Motor neuron (in vitro differentiated cells): Measurements from ENCODE around the gene MAP3K7CL. TPM values are rescaled to one million over a fixed set of nuclear protein-coding genes. Genes with fewer than 3 reads are reported as not detected.
"Not testable (repeated sequence)": the region's sequence is repeated elsewhere in the genome, so short reads cannot be mapped to it uniquely, and the experiment has no call there.

ENCODE experiments used
- ATAC-seq, 8 experiments: fragments of 200-7000 bp; cut with Tn5 transposase; replicated peaks in 6 of 8; 2 replicates each; pipeline ENCODE4 v1.8.0; 2021; ENCODE audit warnings: mild to moderate bottlenecking in 8 of 8, moderate library complexity in 8 of 8
- H3K27ac ChIP-seq, 2 donors: fragments of 250-450 bp; sonication (Bioruptor Pico); 2 replicates each; pipeline ENCODE4 v1.9.0; 2021; ENCODE audit warnings: antibody characterized with exemption in 2 of 2, mild to moderate bottlenecking in 2 of 2, moderate library complexity in 1 of 2
- H3K4me1 ChIP-seq, 2 donors: fragments of 250-450 bp; sonication (Bioruptor Pico); replicated peaks in 1 of 2; 2 replicates each; pipeline ENCODE4 v1.6.1; 2021; ENCODE audit warnings: antibody characterized with exemption in 2 of 2, mild to moderate bottlenecking in 2 of 2, moderate library complexity in 1 of 2
- H3K4me3 ChIP-seq, 5 donors: fragments of 250-450 bp; sonication (Bioruptor Pico); 2 replicates each; pipeline ENCODE4 v1.9.0; 2021; ENCODE audit warnings: antibody characterized with exemption in 5 of 5, mild to moderate bottlenecking in 5 of 5, moderate library complexity in 4 of 5
- WGBS, 10 experiments: fragments of 450-650 bp; shearing (Covaris generic); methylation state at CpG; one replicate each; pipeline ENCODE4 v1.0.0; 2022; 5-methylcytosine and 5-hydroxymethylcytosine counted together
- in situ Hi-C, 9 experiments: fragments of 400-800 bp; cut with MboI; loops; one replicate each; pipeline ENCODE4 v1.15.0; 2021; ENCODE audit warnings: low sequenced_read_pairs in 9 of 9, low pct_unique_long_range_greater_than_20kb in 2 of 9; ENCODE audit not compliant: unreplicated experiment in 9 of 9
- total RNA-seq, 8 experiments: library from RNA; unstranded; fragments of 300-600 nt; gene quantifications; 2 replicates each; pipeline versions ENCODE4 v1.2.3 to v1.2.4, GENCODE V29; 2022

Gene MAP3K7CL
- total RNA-seq, 8 experiments from 2014 or later, result 0.05 to 28.1 (median 0.63) TPM

DNA sequence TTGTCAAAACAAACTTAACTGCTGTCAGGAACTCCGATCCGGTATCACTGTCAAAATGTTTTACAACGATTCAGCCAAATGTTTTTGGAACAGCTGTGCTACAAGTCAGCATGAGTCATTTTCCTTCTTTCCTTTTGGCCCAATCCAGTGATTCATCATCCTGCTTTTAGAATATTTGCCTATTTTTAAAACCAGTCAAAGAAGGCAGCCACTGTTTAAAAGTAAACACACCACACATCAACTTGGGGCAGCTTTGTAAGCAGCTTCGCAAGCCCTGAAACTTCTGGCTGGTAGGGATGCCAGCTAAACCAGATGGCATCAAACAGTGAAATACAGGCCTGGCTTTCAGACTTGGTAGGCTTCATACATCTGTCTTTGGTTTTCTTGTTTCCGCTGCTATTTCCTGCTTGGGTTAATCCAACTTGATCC is 14.9 kb downstream of the MAP3K7CL start:
- 3 to 100% (median 80%) methylated on average over 1 to 5 of the region's 5 CpGs; no CpG with 5 or more reads in 1 of the 10 experiments for WGBS, 10 experiments
- H3K4me3 ChIP-seq, result no peak overlapping the region
- in situ Hi-C loops, result no loop called here
- no peaks in the 10 kb centered on the region for H3K4me1 ChIP-seq
- ATAC-seq, result peak in 2 of 8 experiments; percentile 89 to 90
- H3K27ac ChIP-seq, result no peak overlapping the region

DNA sequence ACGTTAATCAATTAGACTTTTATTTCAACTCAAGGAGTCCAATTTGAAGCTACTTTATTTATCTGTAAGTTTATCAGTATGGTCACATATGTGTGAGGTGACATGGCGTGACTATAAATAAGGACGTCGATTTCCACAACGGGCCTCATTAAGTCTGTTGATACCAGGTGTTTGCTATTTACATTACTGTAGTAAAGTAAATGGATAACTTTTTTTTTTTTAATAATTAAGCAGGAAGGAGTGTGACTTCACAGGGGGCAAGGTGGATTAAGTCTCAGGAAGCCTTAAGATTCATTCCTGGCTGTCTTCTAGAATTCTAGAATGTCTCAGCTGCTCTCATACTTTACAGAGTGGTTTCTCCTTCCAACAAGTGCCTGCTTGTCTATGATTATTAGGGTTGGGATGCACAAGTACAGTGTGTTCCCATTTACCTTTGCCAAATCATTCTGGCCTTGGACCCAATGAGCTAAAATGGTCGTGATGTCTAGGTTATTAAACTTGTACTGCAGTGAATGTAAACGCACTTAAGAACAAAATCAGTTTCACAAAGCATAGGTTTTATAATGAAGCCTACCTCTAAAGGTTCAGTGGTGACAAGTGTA is 15.5 kb downstream of the MAP3K7CL start:
- H3K27ac ChIP-seq, result no peak overlapping the region
- WGBS, 10 experiments, result 24 to 90% (median 76%) methylated on average over 2 to 7 of the region's 7 CpGs

DNA sequence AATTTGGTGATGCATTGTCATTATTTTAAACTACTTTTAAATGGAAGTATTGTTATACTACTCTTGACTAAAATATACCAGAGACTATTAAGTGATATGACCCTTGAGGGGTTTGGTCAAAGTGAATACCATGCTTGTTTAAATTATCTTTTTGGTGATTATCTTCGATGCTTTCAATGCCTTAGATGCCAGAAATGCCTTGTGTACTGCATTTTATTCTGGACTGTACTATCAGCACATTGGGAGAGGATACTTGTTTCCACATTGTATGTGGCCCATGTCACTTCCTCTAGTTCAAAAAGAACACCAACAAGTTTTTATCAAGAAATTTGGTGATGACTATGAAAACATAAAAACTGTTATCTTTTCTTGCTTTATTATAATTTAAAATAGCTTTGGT is 16.3 kb downstream of the MAP3K7CL start:
- 0 to 100% (median 67%) methylated on average over 1 of the region's 1 CpG; no CpG with 5 or more reads in 3 of the 10 experiments for WGBS, 10 experiments
- H3K4me3 ChIP-seq, result no peak overlapping the region
- no peak overlapping the region for H3K27ac ChIP-seq
- no peaks in the 10 kb centered on the region for H3K4me1 ChIP-seq
- no peak for ATAC-seq
- in situ Hi-C loops, result no loop called here

More for the DNA sequence above, 15.5 kb downstream of the MAP3K7CL start:
- in situ Hi-C loops, result no loop called here
- no peaks in the 10 kb centered on the region for H3K4me1 ChIP-seq
- no peak overlapping the region for H3K4me3 ChIP-seq
- no peak for ATAC-seq

DNA sequence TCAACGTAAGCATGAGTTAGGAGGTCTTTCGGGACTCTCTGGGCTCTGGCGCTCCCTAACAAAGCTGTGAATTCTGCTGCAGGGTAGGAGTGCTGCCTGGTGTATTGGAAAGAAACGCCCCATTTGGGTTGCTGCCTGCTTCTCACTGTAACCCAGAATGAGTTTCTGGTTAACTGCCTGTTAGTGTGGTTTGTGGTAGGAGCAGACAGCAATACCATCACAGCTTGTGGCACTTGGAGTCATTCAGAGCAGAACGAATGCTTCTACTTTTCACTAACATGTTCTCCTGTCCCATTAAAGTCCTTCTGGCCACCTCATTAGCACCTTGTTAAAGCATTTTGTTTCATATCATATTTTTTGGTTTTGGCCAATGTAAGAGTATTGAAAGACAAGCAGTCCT is 18.1 kb downstream of the MAP3K7CL start:
- WGBS, 10 experiments, result 22 to 85% (median 75%) methylated on average over 2 to 5 of the region's 5 CpGs; no CpG with 5 or more reads in 7 of the 10 experiments
- in situ Hi-C loops, result no loop called here
- H3K4me1 ChIP-seq, result no peaks in the 10 kb centered on the region
- H3K4me3 ChIP-seq, result no peak overlapping the region
- peak in 2 of 8 experiments; percentile 22 to 43 for ATAC-seq
- H3K27ac ChIP-seq, result no peak overlapping the region

DNA sequence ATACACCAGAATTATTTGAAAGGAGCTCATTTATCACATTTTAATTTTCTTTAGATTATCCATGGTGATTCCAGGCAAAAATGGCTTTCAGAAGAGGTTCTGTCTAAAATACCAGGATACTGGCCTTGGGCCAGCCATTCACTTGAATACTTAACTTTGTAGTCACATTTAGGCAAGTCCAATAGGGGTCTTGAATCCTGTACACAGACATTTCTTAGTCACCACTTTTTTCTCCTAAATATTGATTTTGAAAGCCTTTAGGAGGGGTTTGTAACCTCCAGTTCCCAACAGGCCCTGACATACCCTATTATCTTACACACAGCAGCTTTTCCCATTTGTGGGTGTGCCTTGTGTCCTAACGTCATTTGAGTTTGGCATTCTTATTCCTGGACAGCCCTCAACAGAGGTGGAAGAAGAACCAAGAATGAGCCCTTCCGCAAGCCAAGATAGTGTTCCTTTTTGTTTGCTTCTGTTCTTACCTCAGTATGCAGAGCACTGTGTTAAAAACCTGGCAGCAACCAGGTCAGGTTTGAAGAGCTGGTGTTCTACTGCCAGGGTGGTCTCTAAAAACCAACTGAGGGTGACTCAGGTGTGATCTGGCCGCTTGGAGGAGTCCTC is 19.5 kb downstream of the MAP3K7CL start:
- ATAC-seq, result no peak
- Histone ChIP-seq H3K4me1 (no peaks in the 10 kb centered on the region), H3K4me3 (no peak overlapping the region), H3K27ac (no peak overlapping the region)
- in situ Hi-C loops, result no loop called here
- WGBS, 10 experiments, result 50 to 83% (median 71%) methylated on average over 1 to 3 of the region's 3 CpGs; no CpG with 5 or more reads in 4 of the 10 experiments

DNA sequence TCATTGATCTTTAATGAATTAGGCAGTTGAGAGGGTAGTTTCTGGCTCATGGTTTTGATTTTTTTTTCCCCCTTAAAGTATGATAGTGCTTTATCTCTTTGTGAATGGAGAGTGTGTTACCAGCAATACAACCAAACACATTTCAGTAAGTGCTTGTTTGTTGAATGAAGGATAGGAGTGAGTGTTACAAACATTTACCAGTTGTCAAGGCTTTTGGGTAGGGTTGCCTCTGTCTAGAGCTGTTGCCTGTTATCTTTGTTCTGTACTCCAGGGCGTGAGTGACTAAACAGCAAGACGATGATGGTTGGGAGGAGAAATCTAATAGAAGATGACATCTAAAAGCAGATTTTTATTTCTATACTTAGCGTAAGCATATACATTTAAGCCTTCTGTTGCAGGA is 21.5 kb downstream of the MAP3K7CL start:
- no peak overlapping the region for H3K4me3 ChIP-seq
- no peak overlapping the region for H3K27ac ChIP-seq
- WGBS, 10 experiments, result 51 to 100% (median 89%) methylated on average over 1 to 3 of the region's 3 CpGs; no CpG with 5 or more reads in 3 of the 10 experiments
- no peaks in the 10 kb centered on the region for H3K4me1 ChIP-seq
- in situ Hi-C loops, result no loop called here
- no peak for ATAC-seq

DNA sequence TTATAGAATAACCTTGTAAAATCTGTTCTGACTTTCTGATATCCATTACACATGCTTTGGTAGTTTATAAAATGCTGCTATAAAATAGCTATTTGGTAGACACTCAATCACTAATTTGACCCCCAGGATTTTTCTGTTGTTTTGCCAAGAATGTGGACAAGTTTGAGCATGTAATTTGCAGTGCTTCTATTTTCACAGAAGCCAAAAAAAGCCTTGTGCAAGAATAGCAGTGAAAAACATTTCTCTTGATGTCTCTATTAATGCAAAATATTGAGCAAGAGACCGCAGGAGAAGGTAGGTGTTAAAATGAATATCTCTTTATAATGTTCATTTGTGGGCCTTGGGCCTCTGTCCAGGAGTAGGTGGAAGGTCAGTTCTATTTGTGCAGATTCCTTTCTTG is 22.5 kb downstream of the MAP3K7CL start:
- ATAC-seq, result no peak
- Histone ChIP-seq H3K4me3 (no peak overlapping the region), H3K4me1 (no peaks in the 10 kb centered on the region), H3K27ac (no peak overlapping the region)
- 60 to 100% (median 88%) methylated on average over 1 of the region's 1 CpG; no CpG with 5 or more reads in 3 of the 10 experiments for WGBS, 10 experiments
- in situ Hi-C loops, result no loop called here

DNA sequence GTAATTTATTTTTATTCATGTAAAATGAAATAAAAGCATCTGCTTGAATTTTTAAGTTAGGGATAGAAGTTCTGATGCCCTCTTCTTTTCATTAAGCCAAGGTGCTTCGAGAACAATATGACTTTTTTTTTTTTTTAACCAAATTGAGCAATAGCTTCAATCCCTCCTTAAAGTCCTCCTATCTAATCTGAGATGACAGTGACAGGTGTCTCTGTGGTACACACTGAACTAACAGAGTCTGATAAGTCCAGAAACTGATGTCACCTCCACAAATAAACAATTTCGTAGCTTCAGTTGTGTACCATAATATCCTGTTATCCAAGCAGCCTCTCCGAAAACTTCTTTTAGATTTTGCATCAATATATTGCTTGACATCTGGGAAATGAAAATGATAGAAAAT is 23.8 kb downstream of the MAP3K7CL start:
- 70 to 100% (median 98%) methylated on average over 1 to 3 of the region's 3 CpGs for WGBS, 10 experiments
- Histone ChIP-seq H3K4me3 (no peak overlapping the region), H3K27ac (no peak overlapping the region), H3K4me1 (no peaks in the 10 kb centered on the region)
- in situ Hi-C loops, result no loop called here
- ATAC-seq, result no peak

DNA sequence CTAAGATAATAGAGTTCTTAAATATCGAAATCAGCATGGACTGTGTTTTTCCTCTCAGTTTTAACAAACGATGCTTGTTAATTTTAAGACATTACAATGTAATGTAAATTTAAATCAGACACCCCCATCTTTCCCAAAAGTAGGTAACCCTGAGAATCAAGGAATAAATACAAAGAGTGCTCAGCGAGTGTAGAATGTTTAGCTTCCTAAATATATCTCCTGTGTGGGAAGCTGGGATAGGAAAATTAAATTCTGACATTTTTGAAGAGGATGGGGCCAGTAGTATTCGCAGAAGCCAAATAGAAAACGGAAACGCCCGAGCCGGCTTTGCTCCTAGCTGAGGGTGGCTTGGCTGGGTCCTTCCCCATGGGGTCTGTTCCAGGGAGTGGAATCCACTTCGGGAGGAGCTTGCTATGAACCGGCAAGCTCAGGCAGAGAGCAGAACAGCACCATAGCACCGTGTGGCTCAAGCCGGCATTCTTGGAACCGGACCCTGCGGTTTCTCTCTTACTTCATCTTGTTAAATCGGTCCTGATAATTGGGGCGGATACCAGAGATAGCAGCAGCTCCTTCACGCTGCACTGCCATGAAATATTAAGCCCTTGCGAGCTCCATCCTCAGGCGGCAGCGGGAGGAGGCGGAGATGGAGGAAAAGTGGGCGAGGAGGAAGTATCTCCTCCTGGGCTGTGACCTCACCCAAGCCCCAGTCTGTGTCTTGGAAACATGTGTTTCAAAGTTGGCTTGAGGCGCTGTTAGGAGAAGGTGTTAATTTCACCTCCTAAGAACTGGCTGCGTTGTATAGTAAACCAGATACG is 24.9 kb downstream of the MAP3K7CL start:
- H3K27ac ChIP-seq, result no peak overlapping the region
- 14 to 87% (median 78%) methylated on average over 6 to 18 of the region's 25 CpGs for WGBS, 10 experiments
- ATAC-seq, result peak in 3 of 8 experiments; percentile 95 to 98 (median 96)
- in situ Hi-C loops, result no loop called here
- no peaks in the 10 kb centered on the region for H3K4me1 ChIP-seq
- no peak overlapping the region for H3K4me3 ChIP-seq

DNA sequence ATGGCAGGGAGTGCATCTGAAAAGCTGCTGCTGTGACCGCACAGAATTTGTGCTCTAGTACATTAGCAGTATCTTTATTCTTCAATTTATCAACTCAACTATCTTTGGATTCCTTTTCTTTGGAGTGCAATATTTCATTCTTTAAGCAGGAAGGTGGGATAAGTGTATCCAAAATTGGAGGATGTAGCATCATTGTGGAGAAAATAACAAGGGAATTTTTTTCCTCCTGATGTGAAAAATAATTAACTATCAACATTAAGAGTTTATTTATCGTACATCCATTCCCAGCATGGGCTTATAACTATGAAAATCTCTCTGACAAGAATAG is 25.5 kb downstream of the MAP3K7CL start:
- 53 to 100% (median 96%) methylated on average over 1 to 2 of the region's 2 CpGs for WGBS, 10 experiments
- in situ Hi-C loops, result no loop called here
- Histone ChIP-seq H3K27ac (no peak overlapping the region), H3K4me1 (no peaks in the 10 kb centered on the region), H3K4me3 (no peak overlapping the region)
- no peak for ATAC-seq

DNA sequence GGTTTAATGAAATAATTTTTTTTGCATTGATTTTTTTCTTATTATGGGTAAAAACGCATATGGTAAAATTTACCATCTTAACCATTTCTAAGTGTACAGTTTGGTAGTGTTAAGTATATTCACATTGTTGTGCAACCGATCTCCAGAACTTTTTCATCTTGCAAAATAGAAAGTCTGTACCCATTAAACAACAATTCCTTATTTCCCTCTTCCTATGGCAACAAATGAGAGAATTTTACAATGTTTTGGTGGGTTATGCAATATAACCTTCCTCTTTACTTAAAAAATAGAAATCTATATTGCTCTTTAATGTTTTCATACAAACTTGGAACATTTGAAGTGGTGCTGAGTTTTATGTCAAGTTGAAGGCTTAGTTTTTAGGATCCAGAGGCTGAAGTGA is 26.6 kb downstream of the MAP3K7CL start:
- Histone ChIP-seq H3K27ac (no peak overlapping the region), H3K4me3 (no peak overlapping the region), H3K4me1 (no peaks in the 10 kb centered on the region)
- 68 to 100% (median 89%) methylated on average over 1 to 2 of the region's 2 CpGs for WGBS, 10 experiments
- ATAC-seq, result no peak
- in situ Hi-C loops, result no loop called here

DNA sequence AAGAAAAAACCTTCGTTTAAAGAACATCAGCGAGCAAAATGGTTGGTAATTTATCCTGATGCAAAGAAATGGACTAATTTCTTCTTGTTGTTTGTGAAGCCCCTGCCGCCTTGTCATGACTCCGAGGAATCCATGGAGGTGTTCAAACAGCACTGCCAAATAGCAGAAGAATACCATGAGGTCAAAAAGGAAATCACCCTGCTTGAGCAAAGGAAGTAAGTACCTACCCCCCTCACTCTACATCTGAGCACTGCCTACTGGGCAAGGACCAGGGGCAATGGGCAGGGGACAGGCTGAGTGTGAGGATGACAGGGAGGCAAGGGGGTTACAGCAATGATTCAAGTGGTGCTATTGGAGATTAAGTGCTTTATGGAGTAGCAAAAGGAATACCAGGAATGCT is 29.4 kb downstream of the MAP3K7CL start:
- in situ Hi-C loops, result loop anchor here in 3 of 9 experiments (10.0 kb wide), 2 partner anchors 205 to 215 kb away; no protein-coding TSS in a partner anchor
- Histone ChIP-seq H3K4me3 (no peak overlapping the region), H3K27ac (no peak overlapping the region), H3K4me1 (no peaks in the 10 kb centered on the region)
- 67 to 100% (median 90%) methylated on average over 1 to 4 of the region's 4 CpGs; no CpG with 5 or more reads in 1 of the 10 experiments for WGBS, 10 experiments
- ATAC-seq, result no peak

DNA sequence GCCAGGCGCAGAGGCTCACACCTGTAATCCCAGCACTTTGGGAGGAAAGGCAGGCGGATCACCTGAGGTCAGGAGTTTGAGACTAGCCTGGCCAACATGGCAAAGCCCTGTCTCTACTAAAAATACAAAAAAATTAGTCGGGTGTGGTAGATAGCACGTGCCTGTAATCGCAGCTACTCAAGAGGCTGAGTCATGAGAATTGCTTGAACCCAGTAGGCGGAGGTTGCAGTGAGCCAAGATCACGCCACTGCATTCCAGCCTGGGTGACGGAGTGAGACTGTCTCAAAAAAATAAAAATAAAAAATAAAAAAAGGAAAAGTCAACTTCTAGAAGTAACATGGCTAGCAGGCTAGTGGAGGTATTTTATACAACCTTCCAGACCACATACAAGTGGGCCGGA is 32.4 kb downstream of the MAP3K7CL start:
- H3K27ac ChIP-seq, H3K4me1 ChIP-seq, H3K4me3 ChIP-seq: not testable (repeated sequence)
- WGBS, 10 experiments, result 17 to 100% (median 94%) methylated on average over 2 to 8 of the region's 9 CpGs; no CpG with 5 or more reads in 1 of the 10 experiments
- peak in 2 of 8 experiments; percentile 90 to 92 for ATAC-seq
- in situ Hi-C loops, result loop anchor here in 3 of 9 experiments (10.0 kb wide), 2 partner anchors 202 to 212 kb away; no protein-coding TSS in a partner anchor
